IMR-90 (cell line): ENCODE measurements around the gene TXNDC15. TPM values are rescaled to one million over a fixed set of nuclear protein-coding genes. Genes with fewer than 3 reads are reported as not detected.

Experiments
- ATAC-seq: fragments of 200-7000 bp; cut with Tn5 transposase; 2 replicates; pipeline ENCODE4 v1.9.1; 2020; ENCODE audit warnings: low read depth, mild to moderate bottlenecking, moderate library complexity
- BruUV-seq: library from RNA; stranded (reverse); fragments of 400-500 nt; replicated peaks from 2 replicates; lab custom pipeline; 2021; lab: Mats Ljungman, UMichigan
- CTCF ChIA-PET: fragments of 300-600 bp; formaldehyde crosslinking; extraction: SDS; loops from one replicate; lab custom pipeline; 2021; ENCODE audit warnings: antibody characterized with exemption; lab: Yijun Ruan, JAX
- POLR2A ChIA-PET: fragments of 300-600 bp; sonication (Branson Sonifier 250); formaldehyde crosslinking; loops from one replicate; lab custom pipeline; 2022; ENCODE audit warnings: antibody characterized with exemption; ENCODE audit not compliant: unreplicated experiment; lab: Charles Lee
- DNase-seq: peaks from one replicate; pipeline ENCODE4 v3.0.0; 2013
- H2AFZ ChIP-seq: replicated peaks from 2 replicates; pipeline ENCODE3; 2013; ENCODE audit warnings: low read length, mild to moderate bottlenecking; ENCODE audit not compliant: poor library complexity
- H2AK5ac ChIP-seq: 2 replicates; pipeline ENCODE4 v1.6.1; 2013; ENCODE audit warnings: low read depth, low read length, inconsistent platforms
- H2AK9ac ChIP-seq: replicated peaks from 2 replicates; pipeline ENCODE3; 2013; ENCODE audit warnings: mild to moderate bottlenecking, low read depth, low read length, moderate library complexity; ENCODE audit not compliant: poor library complexity
- H2BK120ac ChIP-seq: 2 replicates; pipeline ENCODE4 v1.6.1; 2013; ENCODE audit warnings: low read depth, low read length, inconsistent platforms
- H2BK15ac ChIP-seq: 3 replicates; pipeline ENCODE4 v1.6.1; 2013; ENCODE audit warnings: low read depth, low read length, inconsistent platforms
- H2BK20ac ChIP-seq: 2 replicates; pipeline ENCODE4 v1.6.1; 2013; ENCODE audit warnings: low read depth, mild to moderate bottlenecking, inconsistent platforms, low read length, moderate library complexity
- H2BK5ac ChIP-seq: 2 replicates; pipeline ENCODE4 v1.6.1; 2013; ENCODE audit warnings: mild to moderate bottlenecking, low read depth, low read length, inconsistent platforms; ENCODE audit not compliant: poor library complexity, severe bottlenecking
- H3K14ac ChIP-seq: replicated peaks from 2 replicates; pipeline ENCODE4 v1.6.1; 2013; ENCODE audit warnings: low read depth, low read length, inconsistent platforms
- H3K18ac ChIP-seq: 2 replicates; pipeline ENCODE4 v1.6.1; 2013; ENCODE audit warnings: low read depth, low read length, control low read depth
- H3K23ac ChIP-seq: 2 replicates; pipeline ENCODE4 v1.6.1; 2013; ENCODE audit warnings: low read depth, low read length, inconsistent platforms
- H3K27ac ChIP-seq: 2 replicates; pipeline ENCODE4 v1.5.1; 2013; ENCODE audit warnings: mild to moderate bottlenecking, control low read depth, low read length; ENCODE audit not compliant: insufficient read depth
- H3K27me3 ChIP-seq: 2 replicates; pipeline ENCODE4 v1.6.1; 2013; ENCODE audit warnings: low read length; ENCODE audit not compliant: control insufficient read depth, insufficient read depth
- H3K36me3 ChIP-seq: 2 replicates; pipeline ENCODE4 v1.6.1; 2013; ENCODE audit warnings: low read length, mixed read lengths; ENCODE audit not compliant: control insufficient read depth, insufficient read depth
- H3K4ac ChIP-seq: 2 replicates; pipeline ENCODE4 v1.6.1; 2013; ENCODE audit warnings: low read depth, low read length, inconsistent platforms
- H3K4me1 ChIP-seq: 2 replicates; pipeline ENCODE4 v1.6.1; 2013; ENCODE audit warnings: low read length, mixed read lengths; ENCODE audit not compliant: control insufficient read depth, insufficient read depth
- H3K4me2 ChIP-seq: 2 replicates; pipeline ENCODE4 v1.6.1; 2013; ENCODE audit warnings: low read depth, mild to moderate bottlenecking, control low read depth, low read length, moderate library complexity
- H3K4me3 ChIP-seq: 2 replicates; pipeline ENCODE4 v1.5.1; 2013; ENCODE audit warnings: low read depth, mild to moderate bottlenecking, control low read depth, low read length, moderate library complexity; ENCODE audit not compliant: insufficient read depth
- H3K56ac ChIP-seq: 2 replicates; pipeline ENCODE4 v1.6.1; 2013; ENCODE audit warnings: low read length, inconsistent platforms; ENCODE audit not compliant: insufficient read depth; ENCODE audit errors: extremely low read depth
- H3K79me1 ChIP-seq, 2 experiments: 2 replicates each; pipeline ENCODE4 v1.6.1; 2013; ENCODE audit warnings: low read length in 2 of 2, inconsistent platforms in 1 of 2, low read depth in 1 of 2
- H3K9ac ChIP-seq: 2 replicates; pipeline ENCODE4 v1.6.1; 2013; ENCODE audit warnings: low read depth, low read length, control low read depth
- H3K9me1 ChIP-seq: 2 replicates; pipeline ENCODE4 v1.6.1; 2013; ENCODE audit warnings: low read length, inconsistent platforms; ENCODE audit not compliant: insufficient read depth
- H3K9me3 ChIP-seq: 2 replicates; pipeline ENCODE4 v1.6.1; 2013; ENCODE audit warnings: low read length; ENCODE audit not compliant: control insufficient read depth, insufficient read depth
- H4K20me1 ChIP-seq: 2 replicates; pipeline ENCODE4 v1.6.1; 2013; ENCODE audit warnings: low read length, inconsistent platforms; ENCODE audit not compliant: insufficient read depth
- H4K5ac ChIP-seq: 2 replicates; pipeline ENCODE4 v1.6.1; 2013; ENCODE audit warnings: mild to moderate bottlenecking, low read depth, low read length, control low read depth
- H4K8ac ChIP-seq, 2 experiments: 2 replicates each; pipeline ENCODE4 v1.6.1; 2013; ENCODE audit warnings: low read depth in 2 of 2, low read length in 2 of 2, control low read depth in 1 of 2, inconsistent platforms in 1 of 2
- H4K91ac ChIP-seq: 2 replicates; pipeline ENCODE4 v1.6.1; 2013; ENCODE audit warnings: low read depth, low read length, inconsistent platforms; ENCODE audit not compliant: insufficient read depth
- BHLHE40 ChIP-seq: fragments of 150-350 bp; IDR thresholded peaks from 2 replicates; pipeline ENCODE4 v1.6.1; 2016; ENCODE audit warnings: mild to moderate bottlenecking, low read depth, low read length
- CEBPB ChIP-seq: IDR thresholded peaks from 2 replicates; pipeline ENCODE4 v1.6.1; 2012; ENCODE audit warnings: low read depth, low read length, improper control_type of control experiment
- CHD1 ChIP-seq: IDR thresholded peaks from 2 replicates; pipeline ENCODE4 v1.6.1; 2012; ENCODE audit warnings: low read depth, low read length, improper control_type of control experiment
- CTCF ChIP-seq: conservative IDR thresholded peaks from 2 replicates; pipeline ENCODE4 v1.5.1; 2012; ENCODE audit warnings: mild to moderate bottlenecking, low read depth, low read length, improper control_type of control experiment
- ELK1 ChIP-seq: fragments of 150-350 bp; IDR thresholded peaks from 2 replicates; pipeline ENCODE4 v1.6.1; 2016; ENCODE audit warnings: low read depth, mild to moderate bottlenecking, low read length, moderate library complexity, borderline replicate concordance
- FOS ChIP-seq: fragments of 150-350 bp; IDR thresholded peaks from 2 replicates; pipeline ENCODE4 v1.6.1; 2016; ENCODE audit warnings: low read depth, low read length
- MAFK ChIP-seq: IDR thresholded peaks from 2 replicates; pipeline ENCODE4 v1.6.1; 2012; ENCODE audit warnings: low read depth, low read length, improper control_type of control experiment
- MAZ ChIP-seq: IDR thresholded peaks from 2 replicates; pipeline ENCODE4 v1.6.1; 2012; ENCODE audit warnings: low read depth, mild to moderate bottlenecking, low read length, improper control_type of control experiment, moderate library complexity, borderline replicate concordance
- MXI1 ChIP-seq: IDR thresholded peaks from 2 replicates; pipeline ENCODE4 v1.6.1; 2012; ENCODE audit warnings: low read depth, mild to moderate bottlenecking, low read length, moderate library complexity, borderline replicate concordance
- NFE2L2 ChIP-seq: fragments of 150-350 bp; IDR thresholded peaks from 2 replicates; pipeline ENCODE4 v1.6.1; 2016; ENCODE audit warnings: low read depth, mild to moderate bottlenecking, low read length
- POLR2A ChIP-seq: IDR thresholded peaks from 2 replicates; pipeline ENCODE4 v1.6.1; 2012; ENCODE audit warnings: mild to moderate bottlenecking, low read depth, low read length
- RCOR1 ChIP-seq: IDR thresholded peaks from 2 replicates; pipeline ENCODE4 v1.6.1; 2012; ENCODE audit warnings: mild to moderate bottlenecking, low read length, improper control_type of control experiment; ENCODE audit not compliant: insufficient replicate concordance
- RFX5 ChIP-seq: IDR thresholded peaks from 2 replicates; pipeline ENCODE4 v1.8.0; 2012; ENCODE audit warnings: low read depth, mild to moderate bottlenecking, low read length, moderate library complexity
- SMC3 ChIP-seq: fragments of 150-350 bp; IDR thresholded peaks from 2 replicates; pipeline ENCODE4 v1.6.1; 2016; ENCODE audit warnings: low read depth, mild to moderate bottlenecking, antibody characterized with exemption, low read length, moderate library complexity
- WGBS, 2 experiments: methylation state at CpG; one replicate each; pipeline versions ENCODE4 v1.1.5 to v1.1.7; 2013; ENCODE audit warnings: missing lambda C conversion rate in 2 of 2; ENCODE audit not compliant: insufficient read length in 1 of 2; ENCODE audit errors: extremely low coverage in 2 of 2; 5-methylcytosine and 5-hydroxymethylcytosine counted together
- dilution Hi-C: fragments of 300-500 bp; cut with HindIII; formaldehyde crosslinking; loops from one replicate; pipeline ENCODE4 v1.14.3; 2018; ENCODE audit warnings: low sequenced_read_pairs; ENCODE audit not compliant: unreplicated experiment
- in situ Hi-C: fragments of 300-500 bp; cut with MboI; formaldehyde crosslinking; loops from 3 replicates; pipeline ENCODE4 v1.14.3; 2019; ENCODE audit warnings: low sequenced_read_pairs, inconsistent platforms, mixed read lengths
- intact Hi-C: fragments of 100-400 bp; cut with micrococcal nuclease; formaldehyde crosslinking; loops from 2 replicates; pipeline ENCODE4 v1.10.0; 2022
- polyA plus RNA-seq, 3 experiments: library from polyadenylated mRNA; depleted of rRNA; stranded (reverse); fragments of >200 nt; gene quantifications; 2 replicates each; pipeline ENCODE4 v1.2.3, GENCODE V29; 2012; ENCODE audit warnings: low replicate concordance in 1 of 3
- total RNA-seq: library from RNA; depleted of rRNA; stranded (reverse); fragments of >200 nt; gene quantifications from 2 replicates; pipeline ENCODE4 v1.2.3, GENCODE V29; 2012
- TF ChIP-seq, protein P1 (sequence below): fragments of 150-350 bp; IDR thresholded peaks from 2 replicates; pipeline ENCODE4 v1.6.1; 2017; ENCODE audit warnings: mild to moderate bottlenecking, antibody characterized with exemption, low read length, low read depth

TXNDC15 gene
- total and polyA plus RNA-seq, 2 of the 4 experiments (the other 2 are of a cell fraction): 87.0 to 125 TPM

DNA sequence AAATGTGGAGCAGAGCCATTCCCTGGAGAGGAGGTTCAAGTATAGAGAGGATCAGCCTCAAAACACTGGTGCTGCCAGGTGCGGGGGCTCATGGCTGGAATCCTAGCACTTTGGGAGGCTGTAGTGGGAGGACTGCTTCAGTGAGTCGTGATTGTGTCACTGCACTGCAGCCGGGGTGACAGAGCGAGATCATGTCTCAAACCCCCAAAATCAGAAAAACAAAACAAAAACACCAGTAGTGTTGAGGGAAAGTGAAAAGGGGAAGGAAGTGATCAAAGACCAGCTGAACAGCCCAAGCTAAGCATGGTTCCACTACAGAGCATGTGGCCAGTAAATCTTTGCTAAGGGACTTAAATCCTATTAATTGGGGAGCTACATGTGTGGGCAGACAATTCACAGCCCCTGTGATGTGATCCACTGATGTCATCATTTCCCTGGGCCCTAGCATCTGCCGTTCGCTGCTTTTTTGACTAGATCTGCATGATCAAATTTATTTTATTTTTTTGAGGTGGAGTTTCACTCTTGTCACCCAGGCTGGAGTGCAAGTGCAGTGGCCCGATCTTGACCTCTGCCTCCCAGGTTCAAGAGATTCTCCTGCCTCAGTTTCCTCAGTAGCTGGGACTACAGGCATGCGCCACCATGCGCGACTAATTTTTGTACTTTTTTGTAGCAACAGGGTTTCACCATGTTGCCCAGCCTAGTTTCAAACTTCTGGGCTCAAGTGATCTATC, 28.1 kb downstream of the TXNDC15 start:
- TF ChIP-seq CEBPB: no peak
- no peak for TF ChIP-seq RFX5
- TF ChIP-seq CHD1: no peak
- no peak for TF ChIP-seq ELK1
- TF ChIP-seq CTCF: no peak
- TF ChIP-seq MAZ: no peak
- no peak for TF ChIP-seq RCOR1
- TF ChIP-seq, protein P1, sequence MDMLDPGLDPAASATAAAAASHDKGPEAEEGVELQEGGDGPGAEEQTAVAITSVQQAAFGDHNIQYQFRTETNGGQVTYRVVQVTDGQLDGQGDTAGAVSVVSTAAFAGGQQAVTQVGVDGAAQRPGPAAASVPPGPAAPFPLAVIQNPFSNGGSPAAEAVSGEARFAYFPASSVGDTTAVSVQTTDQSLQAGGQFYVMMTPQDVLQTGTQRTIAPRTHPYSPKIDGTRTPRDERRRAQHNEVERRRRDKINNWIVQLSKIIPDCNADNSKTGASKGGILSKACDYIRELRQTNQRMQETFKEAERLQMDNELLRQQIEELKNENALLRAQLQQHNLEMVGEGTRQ: no peak
- no peak for TF ChIP-seq NFE2L2
- no peak for TF ChIP-seq MAFK
- no peak for TF ChIP-seq MXI1
- TF ChIP-seq BHLHE40: no peak
- TF ChIP-seq POLR2A: no peak
- no peak for TF ChIP-seq FOS
- no peak for TF ChIP-seq SMC3
- Histone ChIP-seq H3K23ac (no peak overlapping the region), H2BK20ac (no peak overlapping the region), H4K5ac (no peak overlapping the region), H2AFZ (no peak overlapping the region), H2BK120ac (no peak overlapping the region), H3K9me1 (no peaks in the 10 kb centered on the region), H2BK15ac (no peak overlapping the region), H4K91ac (no peak overlapping the region), H4K8ac (no peak overlapping the region), H3K36me3 (peaks cover 8% of the 10 kb centered on the region), H2AK9ac (no peak overlapping the region), H3K56ac (no peak overlapping the region), H3K14ac (no peak overlapping the region), H3K27ac (no peak overlapping the region), H2BK5ac (no peak overlapping the region), H3K9me3 (no peaks in the 10 kb centered on the region), H2AK5ac (no peak overlapping the region), H3K4me3 (no peak overlapping the region), H3K9ac (no peak overlapping the region), H4K20me1 (peaks cover 3% of the 10 kb centered on the region; the same call in 1 of the 2 replicates), H3K27me3 (no peaks in the 10 kb centered on the region), H3K4me2 (no peak overlapping the region), H3K4me1 (no peaks in the 10 kb centered on the region), H3K79me1 (peaks cover 6 to 15% of the 10 kb centered on the region in 2 experiments; a peak in 3 of 4 replicates), H3K18ac (no peak overlapping the region), H3K4ac (no peak overlapping the region)
- intact Hi-C loops: no loop called here
- dilution Hi-C loops: no loop called here
- ATAC-seq: no peak
- ChIA-PET POLR2A (no interaction called here), CTCF (no interaction called here)
- DNase-seq: peak; percentile 48
- in situ Hi-C loops: no loop called here
- WGBS, 2 experiments: 83% methylated on average over 4 of the region's 10 CpGs; no CpG with 5 or more reads in 1 of the 2 experiments
- BruUV-seq: no TSS peak
